GM20000 (cell line): ENCODE measurements around the gene AGXT.

Experiments
- DNase-seq: peaks from one replicate; pipeline ENCODE4 v3.0.0; 2012; ENCODE audit warnings: low spot score
- TF ChIP-seq, protein P1 (sequence below): IDR thresholded peaks from 2 replicates; pipeline ENCODE4 v1.5.1; 2012; ENCODE audit warnings: mild to moderate bottlenecking, control low read depth; ENCODE audit errors: extremely low read depth, missing control alignments

AGXT gene

DNA sequence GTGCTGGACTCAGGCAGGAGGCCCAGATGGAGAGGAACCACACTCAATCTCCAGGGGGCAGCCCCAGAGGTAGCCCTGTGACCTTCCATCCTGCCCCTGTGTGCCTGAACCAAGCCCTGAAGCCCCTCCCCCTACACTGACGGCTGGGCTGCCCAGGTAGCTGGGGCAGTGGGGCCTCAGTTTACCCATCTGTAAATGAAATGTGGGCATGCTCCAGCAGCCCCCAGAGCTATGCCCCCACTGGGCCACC is 53.3 kb downstream of the AGXT start:
- TF ChIP-seq, protein P1, sequence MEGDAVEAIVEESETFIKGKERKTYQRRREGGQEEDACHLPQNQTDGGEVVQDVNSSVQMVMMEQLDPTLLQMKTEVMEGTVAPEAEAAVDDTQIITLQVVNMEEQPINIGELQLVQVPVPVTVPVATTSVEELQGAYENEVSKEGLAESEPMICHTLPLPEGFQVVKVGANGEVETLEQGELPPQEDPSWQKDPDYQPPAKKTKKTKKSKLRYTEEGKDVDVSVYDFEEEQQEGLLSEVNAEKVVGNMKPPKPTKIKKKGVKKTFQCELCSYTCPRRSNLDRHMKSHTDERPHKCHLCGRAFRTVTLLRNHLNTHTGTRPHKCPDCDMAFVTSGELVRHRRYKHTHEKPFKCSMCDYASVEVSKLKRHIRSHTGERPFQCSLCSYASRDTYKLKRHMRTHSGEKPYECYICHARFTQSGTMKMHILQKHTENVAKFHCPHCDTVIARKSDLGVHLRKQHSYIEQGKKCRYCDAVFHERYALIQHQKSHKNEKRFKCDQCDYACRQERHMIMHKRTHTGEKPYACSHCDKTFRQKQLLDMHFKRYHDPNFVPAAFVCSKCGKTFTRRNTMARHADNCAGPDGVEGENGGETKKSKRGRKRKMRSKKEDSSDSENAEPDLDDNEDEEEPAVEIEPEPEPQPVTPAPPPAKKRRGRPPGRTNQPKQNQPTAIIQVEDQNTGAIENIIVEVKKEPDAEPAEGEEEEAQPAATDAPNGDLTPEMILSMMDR = no peak

DNA sequence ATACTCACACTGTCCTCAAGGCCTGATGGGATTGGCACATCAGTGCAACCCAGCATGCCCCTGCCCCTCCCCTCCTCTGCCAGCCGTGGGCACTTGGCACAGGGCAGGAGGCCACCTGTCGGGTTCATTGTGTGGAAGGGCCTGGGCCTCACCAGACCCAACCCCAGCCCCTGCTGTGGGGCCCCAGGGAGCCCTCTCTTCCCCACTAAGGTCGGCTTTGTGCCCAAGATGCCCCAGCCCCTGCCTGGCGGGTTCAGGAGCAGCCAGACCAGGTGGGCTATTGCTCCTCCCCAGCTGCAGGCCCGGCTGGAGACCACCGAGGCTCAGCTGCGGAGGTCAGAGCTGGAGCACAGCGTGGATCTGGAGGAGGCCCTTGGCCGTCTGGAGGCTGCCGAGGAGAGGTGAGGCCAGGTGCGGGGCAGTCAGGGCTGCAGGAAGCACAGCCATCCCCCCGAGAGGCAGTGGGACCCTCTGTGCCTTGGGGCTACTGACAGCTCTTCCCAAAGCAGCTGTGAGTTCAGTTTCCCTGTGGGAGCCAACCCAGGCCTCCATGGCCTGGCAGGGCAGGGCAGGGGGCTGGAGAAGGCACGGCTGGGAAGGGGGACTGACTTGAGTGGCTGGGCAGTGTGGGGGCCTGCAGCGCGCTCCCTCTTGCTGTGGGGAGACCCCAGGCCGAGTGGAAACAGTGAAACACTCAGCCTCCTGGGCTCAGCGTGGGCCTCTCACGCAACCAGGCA is 53.8 kb downstream of the AGXT start:
- no peak for DNase-seq
- TF ChIP-seq, protein P1 = no peak

More for the DNA sequence above, 53.3 kb downstream of the AGXT start:
- no peak for DNase-seq

DNA sequence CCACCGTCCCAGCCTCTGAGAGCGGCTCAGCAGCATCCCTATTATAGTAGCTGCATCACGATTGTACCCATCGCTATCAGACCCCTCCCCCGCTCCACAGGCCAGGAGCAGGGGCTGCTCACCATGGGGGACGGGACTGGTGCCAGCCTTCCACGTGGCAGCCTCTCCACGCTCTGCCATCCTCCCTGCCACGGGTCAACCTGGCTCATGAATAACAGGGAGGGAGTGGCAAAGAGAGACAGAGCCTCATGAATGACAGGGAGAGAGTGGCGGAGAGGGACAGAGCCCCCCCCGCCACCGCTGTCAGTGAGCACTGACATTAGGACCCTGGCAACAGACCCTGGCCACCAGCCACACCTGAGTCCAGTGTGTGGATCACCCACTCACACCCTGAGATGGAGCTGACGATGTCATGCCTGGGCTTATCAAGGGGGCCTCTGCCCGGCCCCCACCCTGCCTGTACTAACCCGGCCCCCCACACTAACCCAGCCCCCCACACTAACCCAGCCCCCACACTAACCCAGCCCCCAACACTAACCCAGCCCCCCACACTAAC is 54.4 kb downstream of the AGXT start:
- TF ChIP-seq, protein P1 = no peak
- no peak for DNase-seq

DNA sequence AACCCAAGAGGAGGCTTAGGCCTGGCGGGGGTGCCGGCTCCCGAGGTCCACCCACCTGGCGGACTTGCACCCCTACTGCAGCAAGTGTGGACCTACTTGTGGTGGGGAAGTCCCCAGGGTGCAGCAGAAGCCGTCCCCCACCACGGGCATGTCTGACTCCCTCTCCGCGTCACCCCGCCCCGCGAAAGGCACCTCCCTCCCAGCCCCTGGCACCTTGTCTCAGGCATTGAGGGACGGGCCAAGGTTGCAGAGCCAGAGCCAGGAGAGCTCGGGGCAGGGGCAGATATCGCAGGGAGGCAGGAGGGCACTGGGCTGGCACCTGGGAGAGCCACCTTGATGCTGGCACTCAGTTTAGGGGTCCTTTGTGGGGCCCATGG is 56.6 kb downstream of the AGXT start:
- TF ChIP-seq, protein P1 = no peak
- DNase-seq = no peak

DNA sequence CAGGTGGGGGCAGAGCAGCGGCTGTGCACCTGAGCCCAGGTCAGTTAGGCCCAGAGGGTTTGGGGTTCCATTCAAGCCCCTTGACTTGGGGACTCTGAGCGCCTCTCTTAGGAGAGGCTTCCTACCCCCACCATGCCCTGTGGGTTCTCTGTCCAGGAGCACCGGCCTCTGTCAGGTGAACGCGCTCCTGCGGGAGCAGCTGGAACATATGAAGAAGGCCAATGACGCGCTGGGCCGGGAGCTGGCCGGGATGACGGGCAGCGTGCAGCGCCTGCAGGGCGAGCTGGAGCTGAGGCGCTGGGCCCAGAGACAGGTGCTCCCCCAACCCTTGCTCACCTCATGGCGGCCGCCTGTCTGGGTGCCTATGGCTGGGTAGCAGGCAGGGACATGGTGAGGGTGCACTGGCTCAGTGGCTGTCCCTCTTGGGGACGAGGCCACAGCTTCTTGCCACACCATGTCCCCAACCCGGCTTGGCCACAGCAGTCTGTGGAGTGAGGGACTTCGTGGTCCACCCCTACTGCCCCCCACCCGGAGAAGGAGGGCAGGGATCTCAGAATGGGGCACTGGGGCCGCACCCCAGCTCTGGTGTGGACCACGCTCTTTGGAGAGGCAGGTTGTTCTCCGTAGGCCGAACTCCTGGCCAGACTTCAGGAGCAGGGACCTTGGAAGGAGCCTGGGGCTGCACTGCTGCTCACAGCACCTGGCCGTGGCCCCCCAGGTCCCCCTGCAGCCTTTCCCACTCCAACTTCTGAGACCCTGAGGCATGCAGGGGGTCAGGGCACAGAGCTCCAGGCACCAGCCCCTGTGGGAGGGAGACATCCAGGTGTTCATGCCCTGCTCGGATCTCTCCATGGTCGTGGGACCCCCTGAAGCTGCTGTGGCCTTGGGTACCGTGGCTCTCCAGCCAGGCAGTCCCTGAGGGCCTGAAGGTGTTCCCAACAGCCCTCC is 57.2 kb downstream of the AGXT start:
- no peak for DNase-seq
- TF ChIP-seq, protein P1 = no peak

DNA sequence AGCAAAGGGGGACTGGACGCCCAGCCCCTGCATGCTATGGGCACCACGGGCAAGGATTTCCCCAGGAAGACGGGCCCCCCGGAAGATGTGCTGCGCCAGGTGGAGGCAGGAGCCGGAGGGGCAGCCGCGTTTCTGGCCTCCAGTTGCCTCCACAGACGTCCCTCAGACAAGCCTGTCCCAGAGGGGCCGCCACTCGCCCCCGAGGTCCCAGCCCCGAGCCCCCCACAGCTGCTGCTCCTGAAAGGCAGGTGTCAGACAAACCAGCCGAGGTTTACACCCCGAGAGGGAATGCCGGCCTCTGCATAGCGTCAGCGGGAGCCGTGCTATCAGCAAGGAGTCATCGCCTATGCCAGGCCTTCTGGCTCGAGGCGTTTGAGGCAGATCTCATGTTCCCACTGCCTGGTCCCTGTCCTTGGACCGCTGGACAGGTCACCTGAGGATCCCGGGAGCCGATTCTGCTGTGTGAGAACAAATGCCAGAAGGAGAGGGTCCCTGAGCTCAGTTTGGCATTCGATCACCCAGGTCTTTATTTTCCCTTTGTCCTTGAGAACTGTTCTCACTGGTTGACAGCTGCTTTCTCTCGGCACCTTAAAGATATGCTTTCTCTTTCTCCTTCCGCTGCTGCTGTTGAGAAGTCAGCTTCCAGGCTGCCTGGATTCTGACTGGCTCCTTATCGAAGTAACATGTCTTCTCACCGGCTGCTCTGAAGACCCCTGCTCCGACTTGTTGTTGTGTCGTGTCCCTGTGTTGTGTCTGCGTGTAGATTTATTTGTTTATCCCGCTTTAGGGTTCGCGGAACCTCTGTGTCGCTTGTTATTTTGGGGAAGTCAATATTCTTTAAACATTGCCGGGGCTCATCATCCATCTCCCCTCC is 58.1 kb downstream of the AGXT start:
- DNase-seq = no peak
- TF ChIP-seq, protein P1 = no peak
